Effector memory CD4-positive, alpha-beta T cell (primary cell): Measurements from ENCODE around the gene ASCL2.

Experiments used
- DNase-seq, 3 donors: peaks; one replicate each; pipeline ENCODE4 v3.0.0-alpha.2; 2020
- H3K27ac ChIP-seq: 2 replicates; pipeline ENCODE4 v1.7.0; 2013; ENCODE audit warnings: mild to moderate bottlenecking, low read length, moderate library complexity; ENCODE audit not compliant: insufficient read depth, poor library complexity, severe bottlenecking
- H3K27me3 ChIP-seq: replicated peaks from 2 replicates; pipeline ENCODE4 v1.7.0; 2013; ENCODE audit warnings: mild to moderate bottlenecking, low read length; ENCODE audit not compliant: insufficient read depth, control insufficient read depth, poor library complexity, severe bottlenecking
- H3K36me3 ChIP-seq: 2 replicates; pipeline ENCODE4 v1.7.0; 2013; ENCODE audit warnings: mild to moderate bottlenecking, low read length, moderate library complexity; ENCODE audit not compliant: control insufficient read depth, insufficient read depth
- H3K4me1 ChIP-seq: 2 replicates; pipeline ENCODE4 v1.7.0; 2013; ENCODE audit warnings: low read length, mild to moderate bottlenecking; ENCODE audit not compliant: control insufficient read depth, insufficient read depth, poor library complexity, severe bottlenecking
- H3K4me3 ChIP-seq: 2 replicates; pipeline ENCODE4 v1.7.0; 2013; ENCODE audit warnings: low read length, low read depth, mild to moderate bottlenecking; ENCODE audit not compliant: insufficient read depth, poor library complexity, severe bottlenecking
- H3K9me3 ChIP-seq: 2 replicates; pipeline ENCODE4 v1.7.0; 2013; ENCODE audit warnings: mild to moderate bottlenecking, low read length, moderate library complexity; ENCODE audit not compliant: control insufficient read depth

The ASCL2 gene

DNA sequence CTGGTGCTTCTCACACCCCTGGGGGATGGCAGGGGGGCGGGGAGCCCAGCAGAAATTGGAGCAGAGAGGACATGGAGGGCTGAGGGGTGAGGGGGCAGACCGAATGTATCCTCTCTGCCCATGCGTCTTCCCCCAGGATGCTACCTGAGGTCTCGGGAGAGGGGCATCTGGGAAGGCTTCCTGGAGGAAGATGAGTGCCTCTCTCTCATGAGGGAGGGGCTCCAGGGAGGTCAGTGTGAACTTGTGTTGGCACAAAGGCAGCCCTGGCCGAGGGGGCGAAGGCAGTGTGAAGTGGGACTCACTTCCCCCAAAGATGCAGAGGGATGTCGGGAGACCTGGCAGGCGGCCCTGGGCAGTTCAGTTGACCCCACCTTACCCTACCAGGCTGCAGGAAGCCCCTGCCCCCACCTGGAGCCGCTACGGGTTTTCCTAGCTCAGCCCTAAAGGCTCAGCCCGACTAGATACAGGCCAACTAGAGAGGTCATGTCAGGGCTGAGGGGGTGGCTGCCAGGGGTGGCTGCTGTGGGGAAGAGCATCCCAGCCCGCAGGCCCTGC, 10.4 kb downstream of the ASCL2 start:
- no peaks in the 10 kb centered on the region for H3K4me1 ChIP-seq
- H3K36me3 ChIP-seq = no peaks in the 10 kb centered on the region
- H3K4me3 ChIP-seq = no peak overlapping the region
- no peaks in the 10 kb centered on the region for H3K9me3 ChIP-seq
- no peaks in the 10 kb centered on the region for H3K27me3 ChIP-seq
- no peak for DNase-seq
- no peak overlapping the region for H3K27ac ChIP-seq

- H3K9me3 ChIP-seq = no peaks in the 10 kb centered on the region
- DNase-seq = no peak
- H3K36me3 ChIP-seq = no peaks in the 10 kb centered on the region
- no peaks in the 10 kb centered on the region for H3K27me3 ChIP-seq
- H3K27ac ChIP-seq = no peak overlapping the region
- H3K4me1 ChIP-seq = no peaks in the 10 kb centered on the region
- H3K4me3 ChIP-seq = no peak overlapping the region
Measured at GRCh38 chr11:2259466-2259830, 10.9 kb downstream of the ASCL2 start.

DNA sequence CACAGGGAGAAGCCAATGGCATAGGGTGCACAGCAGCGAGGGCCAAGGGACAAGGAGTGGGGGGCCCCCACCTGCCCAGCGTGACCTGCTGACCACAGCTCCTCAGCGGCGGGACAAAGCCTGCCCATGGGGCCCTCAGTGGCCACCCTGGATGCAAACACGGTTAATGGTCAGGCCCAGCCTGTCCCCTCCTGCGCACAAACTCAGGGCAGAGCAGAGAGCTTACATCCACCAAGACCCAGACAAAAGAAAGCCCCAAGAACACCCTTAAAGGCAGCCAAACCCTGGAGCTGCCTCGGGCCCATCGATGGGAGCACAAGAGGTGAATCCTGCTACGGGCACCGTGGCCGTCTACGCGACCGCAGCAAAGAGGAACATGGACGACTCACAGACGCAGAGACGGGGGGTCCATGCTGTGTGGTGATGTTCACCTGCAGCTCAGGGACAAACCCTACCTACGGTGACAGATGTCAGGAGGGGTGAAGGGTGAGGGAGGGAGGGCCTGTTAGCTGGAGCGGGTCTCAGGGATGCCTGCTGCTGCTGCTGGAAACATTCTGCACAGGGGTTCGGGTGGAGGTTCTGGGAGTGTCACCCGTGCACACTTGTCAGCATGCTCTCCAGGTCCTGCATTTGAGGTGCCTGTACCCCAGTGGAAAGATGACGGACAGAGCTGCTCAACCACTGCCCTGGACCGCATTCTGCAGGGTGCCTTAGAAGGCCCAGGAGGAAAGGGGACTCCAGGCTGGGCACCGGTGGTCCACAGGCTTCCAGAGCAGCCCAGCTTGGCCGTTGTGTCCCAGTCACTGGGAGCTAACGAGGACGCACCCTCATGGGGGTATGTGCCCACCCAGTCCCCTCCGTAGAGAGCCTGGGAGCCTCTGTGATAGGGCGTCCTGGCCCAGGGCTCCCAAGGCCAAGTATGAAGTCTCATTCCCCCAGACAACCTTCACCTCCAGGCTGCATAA, 11.6 kb downstream of the ASCL2 start:
- DNase-seq = no peak
- Histone ChIP-seq H3K27ac (no peak overlapping the region), H3K27me3 (no peaks in the 10 kb centered on the region), H3K4me3 (no peak overlapping the region), H3K4me1 (no peaks in the 10 kb centered on the region), H3K36me3 (no peaks in the 10 kb centered on the region), H3K9me3 (no peaks in the 10 kb centered on the region)

DNA sequence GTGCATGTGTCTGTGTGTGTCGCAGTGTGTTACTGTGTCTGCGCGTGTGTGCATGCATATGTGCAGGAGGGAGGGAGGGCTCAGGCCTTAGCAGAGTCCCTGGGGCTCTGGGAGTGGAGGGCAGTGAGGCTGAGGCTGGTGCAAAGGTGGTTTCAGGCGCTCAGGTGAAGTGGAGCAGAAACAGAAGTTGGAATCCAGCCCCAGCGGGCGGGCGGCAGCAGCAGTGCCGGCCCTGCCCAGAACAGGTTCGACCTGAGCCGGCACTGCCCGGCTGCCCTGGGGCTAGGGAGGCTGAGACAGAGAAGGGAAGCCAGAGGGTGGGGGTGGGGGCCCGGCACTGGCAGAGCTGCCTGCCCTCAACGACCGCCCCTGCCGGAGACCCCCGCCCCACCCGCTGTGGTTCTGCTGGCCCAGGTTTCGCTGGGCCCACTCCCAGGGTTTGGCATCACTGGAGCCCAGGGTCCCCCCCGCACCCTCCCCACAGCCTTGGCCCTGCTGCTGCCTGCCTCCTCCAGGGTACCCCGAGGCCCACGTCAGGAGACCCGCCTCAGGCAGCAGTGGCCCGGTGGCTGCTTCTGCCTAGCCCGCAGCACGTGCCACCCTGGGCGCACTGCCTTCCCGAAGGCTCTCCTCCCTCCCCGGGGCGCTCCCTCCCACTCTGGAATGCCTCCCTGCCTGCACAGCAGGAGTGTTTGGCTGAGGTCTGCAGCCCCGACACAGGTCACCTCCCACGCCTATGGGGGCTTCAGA, 13.3 kb downstream of the ASCL2 start:
- H3K36me3 ChIP-seq = no peaks in the 10 kb centered on the region
- no peaks in the 10 kb centered on the region for H3K4me1 ChIP-seq
- no peak overlapping the region for H3K27ac ChIP-seq
- H3K4me3 ChIP-seq = no peak overlapping the region
- no peaks in the 10 kb centered on the region for H3K27me3 ChIP-seq
- no peaks in the 10 kb centered on the region for H3K9me3 ChIP-seq
- no peak for DNase-seq

GRCh38 chr11:2256293-2256913, 14.0 kb downstream of the ASCL2 start:
- Histone ChIP-seq H3K27me3 (no peaks in the 10 kb centered on the region), H3K36me3 (no peaks in the 10 kb centered on the region), H3K4me1 (no peaks in the 10 kb centered on the region), H3K9me3 (no peaks in the 10 kb centered on the region), H3K27ac (no peak overlapping the region), H3K4me3 (no peak overlapping the region)
- DNase-seq = no peak

DNA sequence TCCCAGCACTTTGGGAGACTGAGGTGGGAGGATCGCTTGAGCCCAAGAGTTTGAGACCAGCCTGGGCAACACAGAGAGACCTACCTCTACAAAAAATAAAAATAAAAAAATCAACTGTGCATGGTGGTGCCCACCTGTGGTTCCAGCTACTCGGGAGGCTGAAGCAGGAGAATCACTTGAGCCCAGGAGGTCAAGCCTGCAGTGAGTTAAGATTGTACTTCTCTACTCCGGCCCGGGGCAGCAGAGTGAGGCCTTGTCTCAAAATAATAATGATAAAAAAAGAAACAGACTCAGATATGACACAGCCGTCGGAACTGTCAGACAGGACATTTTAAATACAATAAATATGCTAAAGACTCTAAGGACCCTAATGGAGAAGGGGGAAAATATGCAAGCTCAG, 18.4 kb downstream of the ASCL2 start:
- no peaks in the 10 kb centered on the region for H3K4me1 ChIP-seq
- H3K9me3 ChIP-seq = no peaks in the 10 kb centered on the region
- no peaks in the 10 kb centered on the region for H3K36me3 ChIP-seq
- H3K27ac ChIP-seq = no peak overlapping the region
- no peak for DNase-seq
- H3K27me3 ChIP-seq = no peaks in the 10 kb centered on the region
- no peak overlapping the region for H3K4me3 ChIP-seq

DNA sequence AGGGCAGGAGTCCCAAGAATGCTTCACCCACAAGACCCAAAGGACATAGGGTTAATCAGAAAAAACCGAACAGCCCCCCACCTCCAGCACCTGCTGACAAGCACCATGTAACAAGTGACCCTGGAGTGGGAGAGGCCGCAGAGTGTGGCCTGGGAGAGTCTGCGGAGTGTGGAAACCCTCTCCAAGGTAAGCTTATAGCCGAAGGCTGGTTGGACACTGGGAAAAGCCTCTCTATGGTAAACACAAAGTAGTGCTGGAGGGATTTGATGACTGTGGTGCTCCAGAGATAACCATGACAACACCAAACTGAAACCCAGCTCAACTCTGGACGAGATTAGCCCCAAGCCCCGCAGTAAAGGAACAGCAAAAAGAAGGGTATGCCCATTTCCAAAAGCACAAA, 19.2 kb downstream of the ASCL2 start:
- Histone ChIP-seq H3K4me3 (no peak overlapping the region), H3K36me3 (no peaks in the 10 kb centered on the region), H3K9me3 (no peaks in the 10 kb centered on the region), H3K27ac (no peak overlapping the region), H3K27me3 (no peaks in the 10 kb centered on the region), H3K4me1 (no peaks in the 10 kb centered on the region)
- no peak for DNase-seq

GRCh38 chr11:2250485-2250884, 19.9 kb downstream of the ASCL2 start:
- no peaks in the 10 kb centered on the region for H3K27me3 ChIP-seq
- H3K36me3 ChIP-seq = no peaks in the 10 kb centered on the region
- H3K4me1 ChIP-seq = no peaks in the 10 kb centered on the region
- DNase-seq = no peak
- no peaks in the 10 kb centered on the region for H3K9me3 ChIP-seq
- H3K4me3 ChIP-seq = no peak overlapping the region
- no peak overlapping the region for H3K27ac ChIP-seq

- no peaks in the 10 kb centered on the region for H3K27me3 ChIP-seq
- no peak for DNase-seq
Measured at GRCh38 chr11:2250041-2250440, 20.3 kb downstream of the ASCL2 start.

More at GRCh38 chr11:2250041-2250440, 20.3 kb downstream of the ASCL2 start:
- Histone ChIP-seq H3K9me3 (no peaks in the 10 kb centered on the region), H3K36me3 (no peaks in the 10 kb centered on the region), H3K27ac (no peak overlapping the region), H3K4me1 (no peaks in the 10 kb centered on the region), H3K4me3 (no peak overlapping the region)
